Fibroblast of skin of abdomen (primary cell): ENCODE data around the gene CDH23.

Source experiments
- DNase-seq: peaks from one replicate; pipeline ENCODE4 v3.0.0-alpha.2; 2013

Gene CDH23

DNA sequence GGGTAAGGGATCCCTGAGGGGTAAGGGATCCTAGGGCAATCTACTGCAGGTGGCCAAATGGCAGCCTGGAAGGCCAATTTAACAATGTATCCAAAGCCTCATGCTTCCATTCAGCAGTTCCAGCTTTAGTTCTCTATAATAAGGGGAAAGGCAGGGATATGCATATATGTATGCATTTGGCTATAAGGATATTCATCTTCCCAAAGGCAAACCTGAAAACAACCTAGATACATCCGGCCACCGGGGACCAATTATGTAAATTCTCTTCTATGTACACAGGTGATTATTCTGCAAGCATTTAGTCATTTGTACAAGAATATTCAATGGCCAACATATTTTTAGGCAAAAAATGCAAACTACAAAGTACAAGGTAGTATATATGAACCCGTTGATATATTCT is 427.6 kb downstream of the CDH23 start:
- no peak for DNase-seq

- DNase-seq, result no peak
Measured at GRCh38 chr10:71825217-71825616, 428.5 kb downstream of the CDH23 start.

GRCh38 chr10:71827852-71828251 is 431.1 kb downstream of the CDH23 start:
- DNase-seq, result no peak

DNA sequence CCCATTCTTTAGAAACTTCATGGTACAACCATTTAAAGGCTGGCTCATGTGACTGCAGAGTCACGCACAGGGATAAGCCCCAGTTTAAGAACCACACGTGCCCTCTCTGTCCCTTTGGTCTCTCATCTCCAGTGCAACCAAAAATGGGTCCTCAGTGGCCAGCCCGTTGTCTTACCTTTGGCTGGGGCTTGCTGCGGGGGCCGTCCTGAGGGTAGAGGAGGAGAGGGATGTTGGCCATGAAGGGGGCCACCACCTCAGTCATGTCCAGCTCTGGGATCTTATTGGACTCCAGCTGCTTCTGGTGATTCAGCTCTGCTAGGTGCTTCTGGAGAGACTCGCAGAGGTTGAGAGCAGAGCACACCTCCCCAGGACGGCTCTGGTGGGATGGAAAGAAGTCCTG is 432.0 kb downstream of the CDH23 start:
- DNase-seq, result no peak

GRCh38 chr10:71829171-71829570 is 432.5 kb downstream of the CDH23 start:
- DNase-seq, result no peak

DNA sequence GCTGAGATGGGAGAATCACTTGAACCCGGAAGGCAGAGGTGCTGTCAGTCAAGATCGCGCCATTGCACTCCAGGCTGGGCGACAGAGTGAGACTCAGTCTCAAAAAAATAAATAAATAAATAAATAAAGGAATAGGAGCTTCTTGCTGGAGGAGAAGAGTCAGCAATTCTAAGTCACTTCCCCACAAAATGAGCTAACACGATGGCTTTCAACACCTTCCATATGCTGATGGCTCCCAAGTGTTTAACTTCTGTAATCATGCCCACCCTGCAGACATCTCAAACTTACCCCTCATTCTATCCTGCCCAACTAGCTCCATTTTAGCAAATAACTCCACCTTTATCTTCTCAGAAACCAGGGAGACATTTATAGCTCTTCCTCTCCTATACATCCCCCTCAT is 433.2 kb downstream of the CDH23 start:
- DNase-seq, result no peak

DNA sequence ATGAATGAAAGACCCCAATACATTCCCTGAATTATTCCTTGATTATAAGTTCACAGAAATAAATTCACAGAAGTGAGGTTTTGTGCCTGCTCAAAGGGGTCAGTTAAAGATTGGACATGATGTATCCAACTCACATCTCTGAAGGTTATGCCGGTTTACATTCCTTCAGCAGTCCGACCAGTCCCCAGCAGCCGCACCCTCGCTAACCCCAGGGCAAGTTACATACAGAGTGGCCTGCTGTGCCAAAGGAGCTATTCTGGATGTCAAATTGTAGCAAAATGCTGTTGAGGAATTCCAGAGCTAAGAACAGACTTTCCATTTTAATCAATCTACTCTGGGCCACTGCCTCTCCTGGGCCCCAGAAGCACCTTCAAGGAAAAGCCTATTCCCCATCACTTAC is 434.0 kb downstream of the CDH23 start:
- DNase-seq, result no peak

DNA sequence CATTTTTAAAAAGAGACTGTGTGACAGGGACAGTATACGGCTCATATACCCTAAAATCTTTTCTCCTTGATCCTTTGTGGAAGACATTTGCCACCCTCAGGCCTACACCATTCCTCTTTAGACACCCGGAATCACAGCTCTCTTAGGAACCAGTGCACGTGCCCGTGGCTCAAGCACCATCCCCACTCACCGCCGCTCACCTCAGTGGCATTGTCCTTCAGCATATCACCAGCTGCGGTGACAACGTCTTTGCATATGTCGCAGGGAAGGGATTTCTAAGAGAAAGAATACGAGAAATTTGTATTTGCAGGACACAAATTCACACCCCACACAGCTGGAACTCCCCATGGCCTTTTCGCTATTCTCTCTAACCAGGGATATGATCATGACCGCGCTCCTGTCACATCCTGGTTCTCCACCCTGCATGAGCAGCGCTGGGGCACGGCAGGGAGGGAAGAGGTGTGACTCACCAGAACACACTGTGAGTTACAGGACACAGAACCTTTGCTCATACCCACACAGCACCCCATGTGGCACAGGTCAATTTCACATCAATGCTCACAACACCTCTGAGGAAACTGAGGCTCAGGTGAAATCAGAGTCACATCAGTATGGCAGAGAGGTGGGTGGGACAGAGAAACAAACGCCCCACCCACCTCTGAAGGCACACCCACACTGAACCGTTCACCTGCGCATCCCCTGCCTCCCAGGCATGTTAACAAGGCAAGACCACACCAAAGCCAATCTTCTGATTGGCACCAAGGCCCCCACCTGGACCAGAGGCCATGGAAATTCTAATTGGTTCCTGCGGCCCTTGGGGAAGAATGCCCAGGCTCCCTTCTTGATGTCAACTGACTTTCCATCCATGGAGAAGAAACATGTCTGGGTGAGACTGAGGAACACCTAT is 435.2 kb downstream of the CDH23 start:
- no peak for DNase-seq

- DNase-seq, result no peak
Measured at GRCh38 chr10:71832967-71833366, 436.2 kb downstream of the CDH23 start.

DNA sequence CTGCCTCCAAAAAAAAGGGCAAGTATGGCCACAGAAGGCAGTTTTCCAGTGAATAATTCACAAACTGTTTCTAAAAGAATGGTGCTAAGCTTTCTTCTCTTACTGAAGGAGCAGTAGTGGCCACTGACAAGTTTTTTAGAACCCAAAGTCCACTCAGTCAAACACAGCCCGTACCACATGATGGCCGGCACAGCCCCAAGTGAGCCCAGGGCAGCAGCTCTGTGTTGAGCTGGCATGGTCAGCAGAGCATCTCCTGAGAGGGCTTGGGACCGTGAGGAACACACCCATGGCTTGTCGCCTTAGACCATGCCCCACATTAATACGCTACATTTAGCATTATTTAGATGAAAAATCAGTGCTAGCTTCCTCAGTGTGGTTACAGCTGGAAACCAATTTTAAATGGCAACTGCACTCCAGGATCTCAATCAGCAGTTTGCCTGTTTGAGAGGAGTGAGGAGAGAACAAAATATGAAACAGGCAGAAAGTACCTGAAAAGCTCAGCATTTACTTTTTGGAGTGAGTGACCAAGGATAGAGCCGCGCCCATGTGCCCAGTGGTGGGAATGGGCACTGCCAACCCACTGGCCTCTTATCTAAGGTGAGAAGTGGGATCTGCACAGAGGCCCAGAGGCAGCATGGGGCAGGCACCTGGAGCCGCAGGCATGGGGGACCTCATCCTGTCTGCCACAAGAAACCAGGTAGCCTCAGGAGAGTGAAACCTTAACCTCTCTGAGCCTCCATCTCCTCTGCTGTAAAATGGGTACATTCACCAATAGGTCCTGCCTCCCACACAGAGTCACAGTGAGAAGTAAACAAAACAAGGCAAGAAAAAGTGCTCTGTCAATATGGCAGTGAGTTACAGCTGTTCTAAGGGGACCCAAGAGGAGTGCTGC is 437.0 kb downstream of the CDH23 start:
- no peak for DNase-seq

- DNase-seq, result no peak
Measured at GRCh38 chr10:71834343-71834674, 437.6 kb downstream of the CDH23 start.

DNA sequence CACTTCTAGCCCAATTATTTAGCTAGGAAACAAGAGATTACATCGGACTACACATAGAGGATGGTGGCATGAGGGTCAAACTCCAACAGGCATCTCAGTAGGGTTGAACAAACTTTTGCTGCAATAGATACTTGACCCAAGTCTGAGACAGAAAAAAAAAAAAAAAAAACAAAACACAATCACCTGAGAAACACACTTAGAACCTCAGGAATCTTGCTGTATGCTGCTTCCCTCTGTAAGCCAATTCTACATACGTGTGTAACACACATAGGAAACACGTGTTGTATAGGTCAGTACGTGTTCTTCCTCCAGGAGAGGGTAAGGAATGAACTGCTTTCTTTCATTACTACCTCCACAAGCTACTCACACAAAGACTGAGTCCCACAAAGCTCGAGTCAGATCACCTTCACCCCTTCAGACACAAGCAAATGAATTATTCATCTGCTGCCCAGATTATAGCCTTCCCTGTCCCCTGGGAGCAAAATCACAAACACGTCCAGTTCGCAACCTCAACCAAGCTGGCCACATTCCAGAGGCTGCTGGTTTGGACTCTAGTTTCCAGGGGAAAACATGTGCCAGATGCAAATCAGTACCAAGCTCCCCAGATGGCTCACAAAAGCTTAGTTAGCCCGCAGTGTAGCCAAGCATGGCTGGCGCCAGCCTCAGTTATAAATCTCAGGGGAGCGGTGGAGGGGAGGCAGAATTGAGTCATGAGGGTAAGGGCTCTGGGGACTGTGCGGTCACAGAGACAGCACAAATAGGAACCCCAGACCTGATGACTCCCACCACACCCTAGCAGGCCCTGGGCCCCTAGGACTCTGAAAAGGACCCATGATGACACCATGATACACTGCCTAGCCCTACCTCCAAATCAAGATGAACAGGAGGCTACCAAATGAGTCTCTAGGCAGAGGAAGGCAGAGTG is 439.2 kb downstream of the CDH23 start:
- peak; percentile 90 for DNase-seq

DNA sequence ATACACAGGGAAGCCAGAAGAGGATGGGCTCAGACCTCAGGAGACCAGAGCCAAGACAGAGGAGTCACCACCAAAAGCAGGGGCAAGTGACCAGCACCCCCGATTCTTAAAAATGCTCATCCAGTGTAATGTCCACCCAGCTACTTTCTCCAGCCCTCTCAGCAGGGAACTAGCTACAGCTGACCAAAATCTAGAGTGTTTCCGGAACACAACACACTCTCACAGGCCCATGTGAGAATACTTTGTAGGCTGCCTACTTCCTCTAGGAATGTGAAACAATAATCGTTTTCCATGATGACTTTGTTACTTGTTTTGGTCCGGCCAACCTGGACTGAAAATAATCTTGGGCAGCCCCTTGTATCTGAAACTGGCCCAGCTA is 439.9 kb downstream of the CDH23 start:
- no peak for DNase-seq

- peak; percentile 33 for DNase-seq
Measured at GRCh38 chr10:71837098-71837827, 440.5 kb downstream of the CDH23 start.

DNA sequence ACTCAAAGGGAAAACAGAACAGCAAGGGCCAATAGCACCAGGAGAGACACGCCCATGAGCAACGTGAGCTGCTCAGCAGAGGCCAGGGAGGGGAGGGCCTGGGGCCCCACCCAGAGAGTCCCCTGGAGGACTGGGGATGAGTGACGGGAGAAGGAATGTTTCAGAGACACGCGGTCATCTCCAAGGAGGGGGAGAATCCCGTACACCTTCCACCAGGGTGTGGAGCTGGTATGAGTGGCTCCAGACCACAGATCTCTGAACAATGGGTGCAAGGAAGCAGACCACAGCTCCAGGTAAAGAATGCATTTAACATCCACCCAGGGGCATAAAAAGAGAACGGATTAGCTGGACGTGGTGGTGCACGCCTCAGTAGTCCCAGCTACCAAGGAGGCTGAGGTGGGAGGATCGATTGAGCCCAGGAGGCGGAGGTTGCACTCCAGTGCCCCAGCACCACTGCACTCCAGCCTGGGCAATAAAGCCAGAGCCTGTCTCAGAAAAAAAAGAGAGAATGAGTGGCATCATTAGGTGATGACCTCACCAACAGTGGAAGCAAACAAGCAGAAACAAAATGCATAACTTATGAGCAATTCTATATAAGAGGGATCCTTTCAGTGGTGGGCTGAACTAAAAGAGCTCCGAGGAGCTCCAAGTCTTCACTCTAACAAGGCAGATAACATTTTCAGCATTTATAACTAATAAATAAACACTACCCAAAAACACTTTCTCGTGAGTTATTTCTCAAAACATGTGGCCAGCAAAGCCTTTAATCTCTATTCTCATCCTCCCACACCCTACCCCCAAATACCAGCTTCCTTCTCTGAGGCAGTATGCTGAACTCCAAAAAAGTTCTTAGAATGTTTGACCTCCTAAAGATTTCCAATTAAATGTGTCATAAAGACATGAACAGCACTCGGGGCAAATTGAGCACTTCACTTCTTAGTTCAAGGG is 441.8 kb downstream of the CDH23 start:
- DNase-seq, result peak; percentile 36

DNA sequence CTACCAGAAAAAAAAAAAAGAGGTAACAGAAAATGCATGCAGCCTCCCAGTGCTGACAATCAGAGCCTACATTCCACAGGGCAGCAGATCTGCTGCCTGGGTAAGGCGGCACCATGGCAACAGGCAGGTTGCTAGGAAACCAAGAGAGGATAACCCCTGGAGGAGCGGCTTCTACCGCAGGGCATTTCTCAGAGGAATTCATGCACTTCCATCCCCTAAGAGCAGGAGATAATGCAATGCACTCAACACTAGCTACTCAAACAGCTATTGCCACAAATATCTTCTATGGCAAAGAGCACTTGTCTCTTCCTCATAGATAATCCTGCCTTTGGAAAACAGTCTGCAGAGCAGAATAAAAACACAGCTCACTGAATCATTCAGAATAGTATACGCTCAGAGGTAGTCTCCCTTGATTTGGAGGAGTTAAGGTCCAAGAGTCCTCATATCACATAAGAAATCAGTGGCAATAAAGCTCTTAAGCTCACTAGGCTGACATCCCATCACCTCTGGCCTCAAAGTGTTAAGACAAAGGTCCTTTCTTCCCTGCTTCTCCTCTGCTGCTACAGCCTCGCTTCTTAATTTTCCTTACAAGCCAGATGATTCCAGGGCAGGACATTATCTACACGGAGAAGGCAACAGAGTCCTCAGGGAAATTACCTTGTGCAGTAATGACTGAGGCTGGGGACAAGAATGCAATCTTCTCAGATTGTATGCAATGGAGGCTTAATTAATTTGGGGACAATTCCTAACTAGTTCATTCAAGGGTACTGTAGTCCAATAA is 443.6 kb downstream of the CDH23 start:
- peak; percentile 95 for DNase-seq

GRCh38 chr10:71840958-71841335 is 444.2 kb downstream of the CDH23 start:
- DNase-seq, result no peak

DNA sequence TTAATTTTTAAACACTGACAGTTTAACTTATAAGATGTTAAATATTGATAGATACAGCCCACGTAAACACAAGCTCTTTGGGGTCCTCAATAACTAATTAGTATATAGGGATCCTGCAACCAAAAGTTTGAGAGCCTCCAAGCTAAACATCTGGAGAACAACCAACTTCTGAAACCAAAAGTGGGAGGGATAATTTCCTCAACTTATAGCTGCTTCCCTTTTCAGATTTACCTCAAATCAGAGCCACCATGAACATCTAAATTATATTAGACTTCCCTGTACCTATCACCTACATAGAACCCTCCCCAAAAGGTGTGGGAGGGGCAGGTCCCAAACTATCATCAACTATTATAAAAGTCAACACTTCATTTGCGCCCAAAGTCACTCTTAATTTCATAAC is 445.7 kb downstream of the CDH23 start:
- no peak for DNase-seq

DNA sequence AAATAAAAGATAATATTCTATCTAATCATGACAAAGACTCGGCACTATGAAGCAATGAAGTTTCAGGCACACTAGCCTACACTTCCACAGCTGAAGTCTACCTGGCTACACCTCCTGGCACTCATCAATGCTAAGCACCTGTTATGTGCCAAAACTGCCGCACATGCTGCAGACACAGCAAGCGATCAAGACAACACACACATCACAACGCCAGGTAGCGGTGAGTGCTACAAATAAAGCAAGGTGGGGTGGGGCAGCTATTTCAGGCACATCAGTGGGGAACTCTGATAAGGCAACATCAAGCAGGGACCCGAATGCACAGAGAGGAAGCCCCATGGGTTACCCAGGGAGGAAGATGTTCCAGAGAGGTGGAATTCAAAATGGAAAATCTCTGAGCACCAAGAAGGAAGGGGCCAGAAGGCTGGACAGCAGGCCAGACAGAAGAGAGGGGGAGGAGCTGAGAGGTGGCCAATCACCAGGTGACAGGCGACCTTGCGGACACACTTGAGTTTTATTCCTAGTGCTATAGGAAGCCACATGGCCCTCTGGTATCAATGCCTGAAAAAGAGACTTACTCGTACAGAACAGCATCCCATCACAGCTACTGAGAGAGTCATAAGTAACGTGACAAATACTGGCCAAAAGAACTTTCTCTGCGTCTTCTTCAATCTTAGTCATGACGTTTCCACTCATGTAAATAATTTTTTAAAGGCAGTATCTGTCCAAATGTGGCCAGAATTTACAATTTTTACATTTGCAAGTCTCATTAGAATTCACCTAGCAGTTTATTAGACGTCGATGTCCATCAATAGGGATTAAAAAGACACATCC is 446.4 kb downstream of the CDH23 start:
- no peak for DNase-seq
